Measurements from ENCODE around the gene DCDC2B. TPM values are rescaled to one million over a fixed set of nuclear protein-coding genes. Genes with fewer than 3 reads are reported as not detected.

DCDC2B gene
- total and polyA plus RNA-seq, 9 of the 15 experiments (the other 6 are each of a cell fraction or from before 2014, with no cell fraction given): not detected

- TF ChIP-seq E2F8 (IDR thresholded peaks at IDR 0.05; ENCODE audit: low read depth, partially characterized antibody) (peak; percentile 95), STAT5B (CRISPR knock-in tag; IDR thresholded peaks at IDR 0.05) (no peak), SFPQ (IDR thresholded peaks at IDR 0.05; ENCODE audit: low read depth, low read length) (no peak), FOXA3 (CRISPR knock-in tag; conservative IDR thresholded peaks at IDR 0.05 in 1 of 2, IDR thresholded peaks at IDR 0.05 in 1 of 2) (no peak), CHCHD3 (CRISPR knock-in tag; IDR thresholded peaks at IDR 0.05) (no peak), TEAD2 (tag; IDR thresholded peaks at IDR 0.05) (no peak), JUN (IDR thresholded peaks at IDR 0.05; ENCODE audit: borderline replicate concordance, low read depth, low read length) (peak; percentile 49; the same call in 1 of the 2 replicates), JUN (CRISPR knock-in tag; IDR thresholded peaks at IDR 0.05; ENCODE audit: borderline replicate concordance) (no peak), OTX1 (CRISPR knock-in tag; IDR thresholded peaks at IDR 0.05) (no peak), ATF7 (IDR thresholded peaks at IDR 0.05) (peak; percentile 87), TCF7 (IDR thresholded peaks at IDR 0.05; ENCODE audit: borderline replicate concordance) (0 out of 2 replicates have a peak, but pooled peaks have one; percentile 30), USF1 (CRISPR knock-in tag; IDR thresholded peaks at IDR 0.05) (no peak), ZNF347 (CRISPR knock-in tag; IDR thresholded peaks at IDR 0.05; ENCODE audit: low read depth) (no peak), HDAC3 (IDR thresholded peaks at IDR 0.05; ENCODE audit: borderline replicate concordance, partially characterized antibody) (no peak), CREBBP (IDR thresholded peaks at IDR 0.05; ENCODE audit: low read depth, low read length) (no peak), ZNF436 (CRISPR knock-in tag; IDR thresholded peaks at IDR 0.05) (no peak), MLX (CRISPR knock-in tag; conservative IDR thresholded peaks at IDR 0.05) (no peak), MED1 (CRISPR knock-in tag; IDR thresholded peaks at IDR 0.05; ENCODE audit: borderline replicate concordance) (no peak), ZNF561 (CRISPR knock-in tag; conservative IDR thresholded peaks at IDR 0.05) (no peak), ZNF695 (CRISPR knock-in tag; IDR thresholded peaks at IDR 0.05) (no peak), GATA2 (CRISPR knock-in tag; IDR thresholded peaks at IDR 0.05) (no peak), BHLHE40 (IDR thresholded peaks at IDR 0.05; ENCODE audit: low read length) (no peak)
Measured at GRCh38 chr1:32221980-32222755, 13.3 kb downstream of the DCDC2B start, which contains the start of the genes EIF3I and TMEM234 (continued).

Measured in K562 (cell line).